Cardiac muscle cell (in vitro differentiated cells and primary cell): Measurements from ENCODE around the gene ABCC10. TPM values are rescaled to one million over a fixed set of nuclear protein-coding genes. Genes with fewer than 3 reads are reported as not detected.
A peak's percentile ranks its signal among the peaks of the same experiment; 100 is the strongest.
"Not testable (repeated sequence)": the region's sequence is repeated elsewhere in the genome, so short reads cannot be mapped to it uniquely, and the experiment has no call there.

ENCODE experiments used
- DNase-seq, 2 donors: peaks; one replicate each; pipeline versions ENCODE4 v3.0.0 to v3.0.0-alpha.2; 2010 to 2017; ENCODE audit warnings: low read depth in 1 of 2, low spot score in 1 of 2
- H3K27ac ChIP-seq: fragments of 200-600 bp; sonication (generic); 2 replicates; pipeline ENCODE4 v1.5.1; 2016
- H3K27me3 ChIP-seq: fragments of 200-600 bp; sonication (generic); 2 replicates; pipeline ENCODE4 v1.6.0; 2016; ENCODE audit warnings: control low read depth
- H3K36me3 ChIP-seq: fragments of 200-600 bp; sonication (generic); 2 replicates; pipeline ENCODE4 v1.5.1; 2016; ENCODE audit warnings: control low read depth
- H3K4me1 ChIP-seq: fragments of 200-600 bp; sonication (generic); 2 replicates; pipeline ENCODE4 v1.8.1; 2017; ENCODE audit warnings: low read depth, mild to moderate bottlenecking, mixed run types
- H3K4me3 ChIP-seq: fragments of 200-600 bp; sonication (generic); 2 replicates; pipeline ENCODE4 v1.5.1; 2016; ENCODE audit warnings: mild to moderate bottlenecking
- H3K9me3 ChIP-seq: fragments of 200-600 bp; sonication (generic); 2 replicates; pipeline ENCODE4 v1.5.1; 2017; ENCODE audit warnings: low read depth, mild to moderate bottlenecking, control low read depth
- CTCF ChIP-seq: IDR thresholded peaks from 2 replicates; pipeline ENCODE4 v1.5.1; 2012; ENCODE audit warnings: low read depth, mild to moderate bottlenecking, low read length
- polyA plus RNA-seq: library from polyadenylated mRNA; unstranded; fragments of >200 nt; fragmentation: Nextera tagmentation; extraction: Ambion mirVana; gene quantifications from 2 replicates; pipeline ENCODE4 v1.2.1, GENCODE V29; 2016
- total RNA-seq: library from RNA; depleted of rRNA; stranded (reverse); fragments of >200 nt; gene quantifications from 2 replicates; pipeline ENCODE4 v1.2.3, GENCODE V29; 2016

ABCC10 gene
- total and polyA plus RNA-seq, 2 experiments from 2014 or later = 19.8 to 29.4 TPM

GRCh38 chr6:43389730-43390295 is 37.5 kb upstream of the ABCC10 start:
- H3K9me3 ChIP-seq = no peaks in the 10 kb centered on the region
- peaks cover 38% of the 10 kb centered on the region for H3K4me1 ChIP-seq
- H3K27ac ChIP-seq = no peak overlapping the region
- TF ChIP-seq CTCF = no peak
- H3K4me3 ChIP-seq = no peak overlapping the region
- no peaks in the 10 kb centered on the region for H3K27me3 ChIP-seq
- H3K36me3 ChIP-seq = no peaks in the 10 kb centered on the region
- DNase-seq = no peak

- H3K27me3 ChIP-seq, H3K9me3 ChIP-seq, H3K36me3 ChIP-seq, H3K4me3 ChIP-seq: not testable (repeated sequence)
- peak overlapping the region; percentile 62 for H3K27ac ChIP-seq
- DNase-seq = peak in 1 of 2 donors; percentile 30
- peaks cover 38% of the 10 kb centered on the region for H3K4me1 ChIP-seq
These were observed 36.4 kb upstream of the ABCC10 start for GRCh38 chr6:43390753-43391439.

GRCh38 chr6:43391440-43392031 is 35.8 kb upstream of the ABCC10 start:
- Histone ChIP-seq H3K27me3 (no peaks in the 10 kb centered on the region), H3K4me1 (peaks cover 38% of the 10 kb centered on the region), H3K27ac (peak overlapping the region; percentile 16), H3K4me3 (no peak overlapping the region), H3K9me3 (no peaks in the 10 kb centered on the region), H3K36me3 (no peaks in the 10 kb centered on the region)
- no peak for DNase-seq
- TF ChIP-seq CTCF = no peak

GRCh38 chr6:43393133-43393532 is 34.2 kb upstream of the ABCC10 start:
- peak overlapping the region; percentile 55 for H3K27ac ChIP-seq
- not testable (repeated sequence) for DNase-seq, H3K4me3 ChIP-seq

GRCh38 chr6:43393602-43394001 is 33.7 kb upstream of the ABCC10 start:
- no peak for DNase-seq
- TF ChIP-seq CTCF = no peak
- peaks cover 38% of the 10 kb centered on the region for H3K4me1 ChIP-seq
- no peaks in the 10 kb centered on the region for H3K9me3 ChIP-seq
- H3K27ac ChIP-seq = peak overlapping the region; percentile 55
- no peaks in the 10 kb centered on the region for H3K27me3 ChIP-seq
- H3K36me3 ChIP-seq = no peaks in the 10 kb centered on the region
- no peak overlapping the region for H3K4me3 ChIP-seq

More at GRCh38 chr6:43393133-43393532, 34.2 kb upstream of the ABCC10 start:
- H3K4me1 ChIP-seq = peaks cover 38% of the 10 kb centered on the region
- H3K36me3 ChIP-seq, H3K27me3 ChIP-seq, H3K9me3 ChIP-seq: not testable (repeated sequence)

- Histone ChIP-seq H3K4me1 (peaks cover 37% of the 10 kb centered on the region), H3K27ac (no peak overlapping the region)
- DNase-seq = no peak
These were observed 32.4 kb upstream of the ABCC10 start for GRCh38 chr6:43394982-43395381.

More at GRCh38 chr6:43394982-43395381, 32.4 kb upstream of the ABCC10 start:
- H3K9me3 ChIP-seq = no peaks in the 10 kb centered on the region
- H3K4me3 ChIP-seq = no peak overlapping the region
- no peaks in the 10 kb centered on the region for H3K27me3 ChIP-seq
- H3K36me3 ChIP-seq = no peaks in the 10 kb centered on the region
- TF ChIP-seq CTCF = no peak
